Gastrocnemius medialis (tissue), 4 donors: ENCODE measurements around the gene GABRR2. TPM values are rescaled to one million over a fixed set of nuclear protein-coding genes. Genes with fewer than 3 reads are reported as not detected.

Source experiments
- ATAC-seq, 2 donors: fragments of 150-250 bp; one replicate each; pipeline ENCODE4 v1.9.1; 2016
- DNase-seq, 2 donors: peaks; one replicate each; pipeline ENCODE4 v3.0.0-alpha.2; 2019
- H3K27ac ChIP-seq, 4 donors: fragments of 200-600 bp; sonication (generic); 1 replicate in 1 of 4; 2 replicates in 3 of 4; pipeline ENCODE4 v1.5.1; 2016 to 2018; ENCODE audit warnings: mild to moderate bottlenecking in 2 of 4, moderate library complexity in 1 of 4
- H3K27me3 ChIP-seq, 3 donors: fragments of 200-600 bp; sonication (generic) in 2 of 3; 1 replicate in 1 of 3; 2 replicates in 2 of 3; pipeline versions ENCODE4 v1.5.1 to v1.6.0; 2016 to 2019; ENCODE audit warnings: mild to moderate bottlenecking in 1 of 3, moderate library complexity in 1 of 3
- H3K36me3 ChIP-seq, 2 donors: fragments of 200-600 bp; sonication (generic) in 1 of 2; one replicate each; pipeline ENCODE4 v1.5.1; 2017 to 2018
- H3K4me1 ChIP-seq, 2 donors: fragments of 200-600 bp; sonication (generic) in 1 of 2; one replicate each; pipeline ENCODE4 v1.5.1; 2016 to 2017; ENCODE audit warnings: mild to moderate bottlenecking in 2 of 2
- H3K4me3 ChIP-seq, 4 donors: fragments of 200-600 bp; sonication (generic) in 3 of 4; 1 replicate in 1 of 4; 2 replicates in 3 of 4; pipeline ENCODE4 v1.5.1; 2016 to 2019; ENCODE audit warnings: mild to moderate bottlenecking in 2 of 4
- H3K9me3 ChIP-seq, 3 donors: fragments of 200-600 bp; sonication (generic) in 2 of 3; 1 replicate in 1 of 3; 2 replicates in 2 of 3; pipeline ENCODE4 v1.5.1; 2016 to 2019
- CTCF ChIP-seq, 5 experiments: fragments of 450-650 bp in 3 of 5; fragments of 200-600 bp in 2 of 5; sonication (generic) in 2 of 5; IDR thresholded peaks in 4 of 5; conservative IDR thresholded peaks in 1 of 5; 1 replicate in 4 of 5; 2 replicates in 1 of 5; pipeline ENCODE4 v1.5.1; 2016 to 2019; ENCODE audit warnings: antibody characterized with exemption in 5 of 5, mild to moderate bottlenecking in 3 of 5, moderate library complexity in 3 of 5
- POLR2A ChIP-seq, 2 donors: fragments of 450-650 bp; IDR thresholded peaks; one replicate each; pipeline ENCODE4 v1.6.1; 2017; ENCODE audit warnings: antibody characterized with exemption in 2 of 2, mild to moderate bottlenecking in 2 of 2, moderate library complexity in 2 of 2
- in situ Hi-C, 4 donors: fragments of 200-750 bp; cut with MboI; loops; one replicate each; pipeline versions ENCODE4 v1.15.0 to v1.8.0; 2017; ENCODE audit warnings: low sequenced_read_pairs in 4 of 4
- intact Hi-C: fragments of 100-400 bp; cut with DNase I; formaldehyde crosslinking; loops from one replicate; pipeline ENCODE4 v1.15.1; 2023; ENCODE audit warnings: low total_unique reads
- total RNA-seq, 4 donors: library from RNA; depleted of rRNA; stranded (reverse); fragments of >200 nt; gene quantifications; one replicate each; pipeline versions ENCODE4 v1.1.0 to v1.2.3, GENCODE V29; 2016

Gene GABRR2
- total RNA-seq, 4 donors from 2014 or later = 0.24 to 0.71 TPM; not detected in 2

GRCh38 chr6:89257781-89258180 is 57.3 kb downstream of the GABRR2 start:
- DNase-seq = no peak
- no peaks in the 10 kb centered on the region for H3K27me3 ChIP-seq
- H3K4me3 ChIP-seq = no peak overlapping the region
- intact Hi-C loops = no loop called here
- H3K36me3 ChIP-seq = no peaks in the 10 kb centered on the region
- no peaks in the 10 kb centered on the region for H3K4me1 ChIP-seq
- in situ Hi-C loops = no loop called here
- H3K27ac ChIP-seq = no peak overlapping the region
- ATAC-seq = no peak
- H3K9me3 ChIP-seq = no peaks in the 10 kb centered on the region
- TF ChIP-seq POLR2A (IDR thresholded peaks at IDR 0.05) (no peak), CTCF (IDR thresholded peaks at IDR 0.05 in 4 of 5, conservative IDR thresholded peaks at IDR 0.05 in 1 of 5) (no peak)

DNA sequence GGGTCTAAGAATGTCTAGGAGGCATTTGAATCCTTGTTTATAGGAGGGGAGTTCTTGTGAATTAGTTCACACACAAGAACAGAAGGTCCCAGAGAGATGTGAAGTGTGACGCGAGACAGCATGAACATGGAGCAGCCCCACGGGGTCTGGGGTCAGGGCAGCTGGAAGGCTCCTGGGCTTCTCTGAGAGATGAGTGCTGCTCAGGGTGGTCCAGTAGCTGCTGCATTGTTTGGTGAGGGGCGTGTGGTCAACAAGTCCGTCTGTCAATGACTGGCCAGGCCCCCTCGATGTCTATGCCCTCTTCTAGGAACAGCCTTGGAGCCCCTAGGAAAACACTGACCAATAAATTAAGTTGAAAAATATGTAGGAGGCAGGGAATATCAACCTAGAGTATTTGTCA is 57.8 kb downstream of the GABRR2 start:
- Histone ChIP-seq H3K9me3 (no peaks in the 10 kb centered on the region), H3K27me3 (no peaks in the 10 kb centered on the region), H3K4me3 (no peak overlapping the region), H3K27ac (no peak overlapping the region), H3K4me1 (no peaks in the 10 kb centered on the region), H3K36me3 (no peaks in the 10 kb centered on the region)
- no peak for TF ChIP-seq CTCF (IDR thresholded peaks at IDR 0.05 in 4 of 5, conservative IDR thresholded peaks at IDR 0.05 in 1 of 5)
- TF ChIP-seq POLR2A (IDR thresholded peaks at IDR 0.05) = no peak
- in situ Hi-C loops (no loop called here), intact Hi-C loops (no loop called here)
- no peak for ATAC-seq
- no peak for DNase-seq

GRCh38 chr6:89255417-89255816 is 59.7 kb downstream of the GABRR2 start:
- in situ Hi-C loops = no loop called here
- H3K4me3 ChIP-seq = no peak overlapping the region
- no peak for DNase-seq
- no peaks in the 10 kb centered on the region for H3K9me3 ChIP-seq
- no peaks in the 10 kb centered on the region for H3K27me3 ChIP-seq
- H3K36me3 ChIP-seq = no peaks in the 10 kb centered on the region
- H3K4me1 ChIP-seq = no peaks in the 10 kb centered on the region
- TF ChIP-seq CTCF (IDR thresholded peaks at IDR 0.05 in 4 of 5, conservative IDR thresholded peaks at IDR 0.05 in 1 of 5) (no peak), POLR2A (IDR thresholded peaks at IDR 0.05) (no peak)
- ATAC-seq = no peak
- no peak overlapping the region for H3K27ac ChIP-seq
- intact Hi-C loops = no loop called here

- DNase-seq (no peak), ATAC-seq (no peak)
- intact Hi-C loops (no loop called here), in situ Hi-C loops (no loop called here)
- Histone ChIP-seq H3K9me3 (no peaks in the 10 kb centered on the region), H3K27me3 (no peaks in the 10 kb centered on the region), H3K4me3 (no peak overlapping the region), H3K27ac (no peak overlapping the region), H3K4me1 (no peaks in the 10 kb centered on the region), H3K36me3 (no peaks in the 10 kb centered on the region)
- TF ChIP-seq POLR2A (IDR thresholded peaks at IDR 0.05) = no peak
- no peak for TF ChIP-seq CTCF (IDR thresholded peaks at IDR 0.05 in 4 of 5, conservative IDR thresholded peaks at IDR 0.05 in 1 of 5)
These were observed 60.5 kb downstream of the GABRR2 start for GRCh38 chr6:89254569-89254968.

GRCh38 chr6:89252907-89253306 is 62.2 kb downstream of the GABRR2 start:
- DNase-seq (no peak), ATAC-seq (no peak)
- H3K4me3 ChIP-seq = no peak overlapping the region
- no peaks in the 10 kb centered on the region for H3K4me1 ChIP-seq
- TF ChIP-seq POLR2A (IDR thresholded peaks at IDR 0.05) (no peak), CTCF (IDR thresholded peaks at IDR 0.05 in 4 of 5, conservative IDR thresholded peaks at IDR 0.05 in 1 of 5) (no peak)
- in situ Hi-C loops (no loop called here), intact Hi-C loops (no loop called here)
- H3K27ac ChIP-seq = no peak overlapping the region
- H3K27me3 ChIP-seq = no peaks in the 10 kb centered on the region
- no peaks in the 10 kb centered on the region for H3K9me3 ChIP-seq
- H3K36me3 ChIP-seq = no peaks in the 10 kb centered on the region
